DND-41 (cell line): Measurements from ENCODE around the gene LANCL3.
"Not testable (repeated sequence)": the region's sequence is repeated elsewhere in the genome, so short reads cannot be mapped to it uniquely, and the experiment has no call there.

Experiments used
- ATAC-seq: fragments of 200-7000 bp; cut with Tn5 transposase; 3 replicates; pipeline ENCODE4 v1.9.1; 2021; ENCODE audit warnings: low read depth; ENCODE audit not compliant: insufficient read depth
- DNase-seq: peaks from one replicate; pipeline ENCODE4 v3.0.0-alpha.2; 2020
- H2AFZ ChIP-seq: 2 replicates; pipeline ENCODE4 v1.6.0; 2012; ENCODE audit warnings: low read depth, low read length
- H3K27ac ChIP-seq: 2 replicates; pipeline ENCODE4 v1.5.1; 2012; ENCODE audit warnings: low read length, inconsistent platforms
- H3K27me3 ChIP-seq: fragments of 200-600 bp; sonication (generic); 2 replicates; pipeline ENCODE4 v1.6.0; 2012; ENCODE audit warnings: low read length, mild to moderate bottlenecking, inconsistent platforms; ENCODE audit not compliant: insufficient read depth, poor library complexity
- H3K36me3 ChIP-seq: 2 replicates; pipeline ENCODE4 v1.5.1; 2012; ENCODE audit warnings: low read length, inconsistent platforms; ENCODE audit not compliant: insufficient read depth
- H3K4me1 ChIP-seq: 2 replicates; pipeline ENCODE4 v1.5.1; 2012; ENCODE audit warnings: mild to moderate bottlenecking, low read length; ENCODE audit not compliant: insufficient read depth
- H3K4me2 ChIP-seq: 2 replicates; pipeline ENCODE4 v1.6.0; 2012; ENCODE audit warnings: mild to moderate bottlenecking, moderate library complexity, low read length, inconsistent platforms; ENCODE audit not compliant: insufficient read depth
- H3K4me3 ChIP-seq, 2 experiments: fragments of 200-600 bp in 1 of 2; shearing (Covaris generic) in 1 of 2; 2 replicates each; pipeline ENCODE4 v1.5.1; 2012 to 2016; ENCODE audit warnings: inconsistent platforms in 2 of 2, low read length in 2 of 2, mild to moderate bottlenecking in 2 of 2, low read depth in 1 of 2, moderate library complexity in 1 of 2
- H3K79me2 ChIP-seq: 2 replicates; pipeline ENCODE4 v1.6.0; 2012; ENCODE audit warnings: low read length, inconsistent platforms; ENCODE audit not compliant: insufficient read depth
- H3K9ac ChIP-seq: 2 replicates; pipeline ENCODE4 v1.6.0; 2012; ENCODE audit warnings: low read depth, mild to moderate bottlenecking, inconsistent platforms, low read length, moderate library complexity
- H3K9me3 ChIP-seq: 2 replicates; pipeline ENCODE4 v1.5.1; 2012; ENCODE audit warnings: low read length, moderate library complexity, mild to moderate bottlenecking, inconsistent platforms; ENCODE audit not compliant: insufficient read depth, severe bottlenecking
- H4K20me1 ChIP-seq: 2 replicates; pipeline ENCODE4 v1.6.0; 2012; ENCODE audit warnings: low read length; ENCODE audit not compliant: insufficient read depth
- EZH2 ChIP-seq: IDR thresholded peaks from 3 replicates; pipeline ENCODE4 v1.6.1; 2012; ENCODE audit warnings: borderline replicate concordance, low read depth, mild to moderate bottlenecking, moderate library complexity, low read length, inconsistent platforms; ENCODE audit not compliant: severe bottlenecking
- TF ChIP-seq, protein P1 (sequence below): IDR thresholded peaks from 2 replicates; pipeline ENCODE4 v1.5.1; 2012; ENCODE audit warnings: borderline replicate concordance, low read length, moderate library complexity, mild to moderate bottlenecking; ENCODE audit not compliant: poor library complexity, severe bottlenecking; ENCODE audit errors: extremely low read depth

LANCL3 gene

DNA sequence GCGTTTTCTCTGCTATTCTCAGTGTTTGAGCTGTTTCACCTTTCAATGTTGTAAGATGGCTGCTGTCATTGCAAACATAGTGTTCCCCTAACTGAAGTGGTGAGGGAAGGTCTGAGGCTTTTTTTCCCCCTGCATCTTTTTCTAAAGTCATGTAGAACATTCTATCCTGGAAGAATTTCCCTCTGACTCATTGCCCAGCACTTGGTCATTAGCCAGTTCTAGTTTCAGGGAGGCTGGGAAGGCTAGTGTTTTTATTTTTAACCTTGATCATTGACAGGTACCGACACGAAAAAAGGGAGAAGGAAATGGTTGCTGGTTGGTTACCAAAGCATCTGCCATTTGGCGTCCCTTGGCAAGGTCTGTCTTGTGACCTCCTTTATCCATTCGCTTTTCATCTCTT, 6.6 kb downstream of the LANCL3 start:
- Histone ChIP-seq H3K9me3 (no peaks in the 10 kb centered on the region), H3K36me3 (no peaks in the 10 kb centered on the region), H3K4me3 (no peak overlapping the region), H2AFZ (no peak overlapping the region), H3K27ac (no peak overlapping the region), H3K27me3 (no peaks in the 10 kb centered on the region), H3K4me2 (no peak overlapping the region), H3K79me2 (no peaks in the 10 kb centered on the region), H3K9ac (no peak overlapping the region), H3K4me1 (no peaks in the 10 kb centered on the region), H4K20me1 (no peaks in the 10 kb centered on the region)
- ATAC-seq (no peak), DNase-seq (no peak)
- TF ChIP-seq, protein P1, sequence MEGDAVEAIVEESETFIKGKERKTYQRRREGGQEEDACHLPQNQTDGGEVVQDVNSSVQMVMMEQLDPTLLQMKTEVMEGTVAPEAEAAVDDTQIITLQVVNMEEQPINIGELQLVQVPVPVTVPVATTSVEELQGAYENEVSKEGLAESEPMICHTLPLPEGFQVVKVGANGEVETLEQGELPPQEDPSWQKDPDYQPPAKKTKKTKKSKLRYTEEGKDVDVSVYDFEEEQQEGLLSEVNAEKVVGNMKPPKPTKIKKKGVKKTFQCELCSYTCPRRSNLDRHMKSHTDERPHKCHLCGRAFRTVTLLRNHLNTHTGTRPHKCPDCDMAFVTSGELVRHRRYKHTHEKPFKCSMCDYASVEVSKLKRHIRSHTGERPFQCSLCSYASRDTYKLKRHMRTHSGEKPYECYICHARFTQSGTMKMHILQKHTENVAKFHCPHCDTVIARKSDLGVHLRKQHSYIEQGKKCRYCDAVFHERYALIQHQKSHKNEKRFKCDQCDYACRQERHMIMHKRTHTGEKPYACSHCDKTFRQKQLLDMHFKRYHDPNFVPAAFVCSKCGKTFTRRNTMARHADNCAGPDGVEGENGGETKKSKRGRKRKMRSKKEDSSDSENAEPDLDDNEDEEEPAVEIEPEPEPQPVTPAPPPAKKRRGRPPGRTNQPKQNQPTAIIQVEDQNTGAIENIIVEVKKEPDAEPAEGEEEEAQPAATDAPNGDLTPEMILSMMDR = no peak
- TF ChIP-seq EZH2 = no peak

DNA sequence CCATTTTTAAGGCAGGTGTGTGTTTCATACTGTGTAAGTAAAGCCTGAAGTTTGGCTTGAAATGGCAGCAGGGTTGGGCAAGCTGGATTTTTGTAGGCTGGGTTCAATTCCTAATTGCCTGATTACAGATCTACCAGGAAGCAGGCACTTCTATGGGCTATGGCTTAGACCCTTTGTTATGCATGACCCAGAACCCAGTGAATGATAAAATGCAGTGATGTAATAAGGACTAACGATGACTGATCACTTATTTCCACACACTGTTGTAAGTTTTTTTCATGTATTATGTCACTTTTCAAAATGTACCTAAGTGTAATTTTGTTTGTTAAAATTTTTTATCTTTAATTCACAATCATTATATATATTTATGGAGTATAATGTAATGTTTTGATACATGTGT, 8.6 kb downstream of the LANCL3 start:
- Histone ChIP-seq H3K79me2 (no peaks in the 10 kb centered on the region), H4K20me1 (no peaks in the 10 kb centered on the region), H3K4me1 (no peaks in the 10 kb centered on the region), H3K4me3 (no peak overlapping the region), H3K36me3 (no peaks in the 10 kb centered on the region), H3K9ac (no peak overlapping the region), H3K9me3 (no peaks in the 10 kb centered on the region), H2AFZ (no peak overlapping the region), H3K27ac (no peak overlapping the region), H3K4me2 (no peak overlapping the region), H3K27me3 (no peaks in the 10 kb centered on the region)
- no peak for ATAC-seq
- DNase-seq = no peak
- no peak for TF ChIP-seq EZH2
- TF ChIP-seq, protein P1 = no peak

DNA sequence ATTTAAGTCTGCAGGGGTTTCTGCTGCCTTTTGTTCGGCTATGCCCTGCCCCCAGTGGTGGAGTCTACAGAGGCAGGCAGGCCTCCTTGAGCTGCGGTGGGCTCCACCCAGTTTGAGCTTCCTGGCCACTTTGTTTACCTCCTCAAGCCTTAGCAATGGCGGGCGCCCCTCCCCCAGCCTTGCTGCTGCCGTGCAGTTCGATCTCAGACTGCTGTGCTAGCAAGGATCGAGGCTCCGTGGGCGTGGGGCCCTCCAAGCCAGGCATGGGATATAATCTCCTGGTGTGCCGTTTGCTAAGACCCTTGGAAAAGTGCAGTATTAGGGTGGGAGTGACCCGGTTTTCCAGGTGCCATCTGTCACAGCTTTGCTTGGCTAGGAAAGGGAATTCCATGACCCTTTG, 15.9 kb downstream of the LANCL3 start:
- not testable (repeated sequence) for H3K9ac ChIP-seq, ATAC-seq

DNA sequence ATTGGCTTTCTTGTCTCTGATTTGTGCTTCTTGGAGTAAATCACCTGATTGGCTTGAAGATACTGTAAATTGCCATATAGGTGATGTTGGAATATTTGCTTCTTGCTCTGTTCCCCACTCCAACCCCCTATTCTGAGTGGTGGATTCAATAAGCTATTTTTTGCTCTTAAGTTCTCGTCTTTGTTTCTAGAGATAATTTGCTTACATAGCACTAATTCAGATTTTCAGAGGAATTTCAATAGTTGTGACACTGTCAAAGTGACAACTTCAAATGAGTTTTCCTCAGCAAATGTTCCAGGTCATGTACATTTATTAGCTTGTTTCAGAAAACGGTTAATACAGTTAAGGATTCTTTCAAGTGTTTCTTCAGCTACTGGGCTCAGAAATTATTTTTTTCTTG, 18.6 kb downstream of the LANCL3 start:
- no peak for DNase-seq
- Histone ChIP-seq H3K36me3 (no peaks in the 10 kb centered on the region), H3K79me2 (no peaks in the 10 kb centered on the region), H2AFZ (no peak overlapping the region), H3K27ac (no peak overlapping the region), H3K9ac (no peak overlapping the region), H4K20me1 (no peaks in the 10 kb centered on the region), H3K4me1 (no peaks in the 10 kb centered on the region), H3K27me3 (no peaks in the 10 kb centered on the region), H3K4me2 (no peak overlapping the region), H3K4me3 (no peak overlapping the region), H3K9me3 (no peaks in the 10 kb centered on the region)
- TF ChIP-seq, protein P1 = no peak
- TF ChIP-seq EZH2 = no peak
- ATAC-seq = no peak

More for the DNA sequence above, 15.9 kb downstream of the LANCL3 start:
- not testable (repeated sequence) for H4K20me1 ChIP-seq, H2AFZ ChIP-seq, H3K36me3 ChIP-seq, H3K4me3 ChIP-seq, H3K4me1 ChIP-seq, H3K9me3 ChIP-seq, H3K79me2 ChIP-seq, H3K4me2 ChIP-seq, H3K27ac ChIP-seq, DNase-seq, H3K27me3 ChIP-seq
